Aorta (tissue), 5 donors: ENCODE measurements around the gene SLC6A6. TPM values are rescaled to one million over a fixed set of nuclear protein-coding genes. Genes with fewer than 3 reads are reported as not detected.
"Not testable (repeated sequence)": the region's sequence is repeated elsewhere in the genome, so short reads cannot be mapped to it uniquely, and the experiment has no call there.

ENCODE experiments used
- ATAC-seq: fragments of 200-7000 bp; cut with Tn5 transposase; one replicate; pipeline ENCODE4 v1.9.1; 2022; ENCODE audit warnings: moderate library complexity; ENCODE audit not compliant: low FRiP score
- DNase-seq, 2 donors: peaks; one replicate each; pipeline ENCODE4 v3.0.0-alpha.2; 2020
- H3K27ac ChIP-seq, 2 donors: one replicate each; pipeline ENCODE4 v1.5.1; 2013; ENCODE audit warnings: low read length in 2 of 2, mild to moderate bottlenecking in 2 of 2, moderate library complexity in 2 of 2, control low read depth in 1 of 2, inconsistent platforms in 1 of 2, low read depth in 1 of 2
- H3K27me3 ChIP-seq, 2 donors: one replicate each; pipeline ENCODE4 v1.6.1; 2013; ENCODE audit warnings: control low read depth in 1 of 2, low read length in 1 of 2, mild to moderate bottlenecking in 1 of 2, moderate library complexity in 1 of 2; ENCODE audit not compliant: insufficient read depth in 2 of 2, control insufficient read depth in 1 of 2
- H3K36me3 ChIP-seq, 2 donors: one replicate each; pipeline ENCODE4 v1.6.1; 2013; ENCODE audit warnings: control low read depth in 1 of 2, low read length in 1 of 2, mild to moderate bottlenecking in 1 of 2; ENCODE audit not compliant: insufficient read depth in 2 of 2, control insufficient read depth in 1 of 2
- H3K4me1 ChIP-seq, 2 donors: one replicate each; pipeline ENCODE4 v1.6.1; 2013; ENCODE audit warnings: low read length in 2 of 2, control low read depth in 1 of 2, mild to moderate bottlenecking in 1 of 2, moderate library complexity in 1 of 2; ENCODE audit not compliant: insufficient read depth in 2 of 2, control insufficient read depth in 1 of 2
- H3K4me3 ChIP-seq, 2 donors: one replicate each; pipeline ENCODE4 v1.5.1; 2013; ENCODE audit warnings: low read length in 2 of 2, control low read depth in 1 of 2, mild to moderate bottlenecking in 1 of 2
- H3K9me3 ChIP-seq: one replicate; pipeline ENCODE4 v1.6.1; 2013; ENCODE audit warnings: mild to moderate bottlenecking, low read length; ENCODE audit not compliant: control insufficient read depth
- WGBS, 2 donors: extraction: QIAGEN DNeasy Blood & Tissue Kit; methylation state at CpG; one replicate each; pipeline ENCODE4 v1.1.7; 2013; 5-methylcytosine and 5-hydroxymethylcytosine counted together
- intact Hi-C, 2 donors: fragments of 100-400 bp; cut with DNase I; formaldehyde crosslinking; loops; one replicate each; pipeline versions ENCODE4 v1.14.2 to v1.15.0; 2022
- polyA plus RNA-seq, 2 donors: library from polyadenylated mRNA; stranded (reverse); fragments of 200-250 nt; gene quantifications; one replicate each; pipeline ENCODE4 v1.2.3, GENCODE V29; 2013
- total RNA-seq, 2 donors: library from RNA; stranded (reverse); fragmentation: NEBNext Ultra II Directional; extraction: Animal tissue kit (Norgen Biotek cat#: 25700); gene quantifications; one replicate each; pipeline ENCODE4 v1.2.1, GENCODE V29; 2021
- donor health status: healthy with polysubstance abuse.
- donor health status: Bipolar disorder and iron deficiency.
- donor health status: DM: no; HTN: no; CAD: no.
- donor health status: DM: no; HTN: no; CAD: no.
- donor health status: DM: yes; HTN: yes; CAD: no.

Gene SLC6A6
- total and polyA plus RNA-seq, 4 donors: 5.3 to 62.2 (median 21.3) TPM

- intact Hi-C loops: loop anchor here in 1 of 2 donors (2.0 kb wide), 1 partner anchor 30 kb away; the partner anchor contains the start of gene SLC6A6
- Histone ChIP-seq H3K4me1 (no peaks in the 10 kb centered on the region), H3K9me3 (no peaks in the 10 kb centered on the region), H3K27me3 (no peaks in the 10 kb centered on the region), H3K4me3 (no peak overlapping the region), H3K27ac (no peak overlapping the region), H3K36me3 (no peaks in the 10 kb centered on the region)
- no peak for ATAC-seq
- DNase-seq: no peak
- WGBS, 2 donors: 94 to 95% methylated on average over 8 of the region's 8 CpGs
These were observed 30.7 kb downstream of the SLC6A6 start for GRCh38 chr3:14433106-14433505.

DNA sequence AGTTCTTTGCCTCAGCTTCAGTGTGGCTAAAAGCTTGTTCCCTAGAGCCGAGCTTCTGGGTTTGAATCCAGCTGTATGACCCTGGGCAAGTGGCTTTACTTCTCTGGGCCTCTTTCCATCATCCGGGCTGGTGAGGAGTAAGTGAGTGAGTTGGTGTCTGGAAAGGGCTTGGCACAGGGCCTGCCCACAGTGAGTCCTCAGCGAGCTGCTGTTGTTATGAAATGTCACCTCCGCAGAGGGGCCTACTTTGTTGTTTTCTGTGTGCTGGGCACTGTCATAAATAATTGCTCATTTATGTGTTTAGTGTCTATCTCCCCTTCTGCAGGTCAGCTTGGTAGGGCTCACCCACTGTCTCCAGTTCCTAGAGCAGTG lies 31.7 kb downstream of the SLC6A6 start:
- intact Hi-C loops: loop anchor here in 1 of 2 donors (2.0 kb wide), 1 partner anchor 19 kb away; no protein-coding TSS in a partner anchor
- H3K4me1 ChIP-seq: no peaks in the 10 kb centered on the region
- 75 to 84% methylated on average over 4 of the region's 4 CpGs for WGBS, 2 donors
- no peaks in the 10 kb centered on the region for H3K9me3 ChIP-seq
- no peaks in the 10 kb centered on the region for H3K27me3 ChIP-seq
- no peak overlapping the region for H3K4me3 ChIP-seq
- DNase-seq: no peak
- no peak overlapping the region for H3K27ac ChIP-seq
- ATAC-seq: no peak
- no peaks in the 10 kb centered on the region for H3K36me3 ChIP-seq

GRCh38 chr3:14434498-14435151 lies 32.2 kb downstream of the SLC6A6 start:
- WGBS, 2 donors: 34 to 38% methylated on average over 12 of the region's 12 CpGs
- Histone ChIP-seq H3K27ac (no peak overlapping the region), H3K4me1 (no peaks in the 10 kb centered on the region), H3K9me3 (no peaks in the 10 kb centered on the region), H3K27me3 (no peaks in the 10 kb centered on the region), H3K4me3 (no peak overlapping the region), H3K36me3 (no peaks in the 10 kb centered on the region)
- intact Hi-C loops: loop anchor here in 1 of 2 donors (2.0 kb wide), 1 partner anchor 18 kb away; no protein-coding TSS in a partner anchor
- no peak for ATAC-seq
- DNase-seq: peak in 1 of 2 donors; percentile 70

DNA sequence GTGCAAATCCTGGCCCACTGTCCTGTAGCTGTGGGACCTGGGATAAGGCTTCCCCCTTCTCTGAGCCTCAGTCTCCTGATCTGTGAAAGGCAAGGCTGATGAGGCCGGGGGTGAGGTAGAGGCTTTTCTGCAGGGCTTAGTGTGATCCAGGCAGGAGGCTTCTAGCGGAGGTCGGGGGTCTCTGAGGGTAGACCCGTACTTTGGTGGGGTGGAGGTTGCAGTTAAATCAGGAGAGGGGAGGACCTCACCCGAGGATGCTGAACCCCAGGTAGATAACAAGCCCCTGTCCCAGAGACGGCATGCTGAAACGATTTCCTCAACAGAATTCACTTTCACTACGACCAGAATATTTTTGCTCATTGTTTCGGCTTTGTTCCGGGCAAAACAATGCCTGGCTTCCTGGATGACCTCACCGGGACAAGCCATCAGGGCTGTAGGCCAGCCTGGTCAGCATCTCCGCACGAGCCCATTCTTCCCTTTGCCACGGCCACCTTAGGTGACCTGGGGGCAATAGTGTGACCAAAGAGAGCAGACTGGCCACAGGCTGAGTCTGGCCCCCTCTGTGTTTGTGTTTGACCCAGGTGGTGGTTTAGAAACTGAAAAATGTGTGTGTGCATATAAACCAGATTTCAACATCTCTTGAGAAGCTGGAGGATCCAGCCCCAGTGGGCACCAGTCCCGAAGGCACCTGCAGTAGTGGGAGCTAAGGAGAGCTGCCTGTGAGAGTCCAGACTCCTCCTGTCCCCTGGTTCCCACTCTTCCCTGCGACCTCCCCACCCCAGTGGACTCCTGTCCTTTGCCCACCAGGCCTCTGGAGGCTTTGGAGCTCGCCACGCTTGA lies 33.0 kb downstream of the SLC6A6 start:
- H3K4me1 ChIP-seq: no peaks in the 10 kb centered on the region
- no peak overlapping the region for H3K4me3 ChIP-seq
- intact Hi-C loops: loop anchor here in 1 of 2 donors (2.0 kb wide), 1 partner anchor 17 kb away; no protein-coding TSS in a partner anchor
- 68 to 76% methylated on average over 18 of the region's 18 CpGs for WGBS, 2 donors
- ATAC-seq (no peak), DNase-seq (no peak)
- no peaks in the 10 kb centered on the region for H3K36me3 ChIP-seq
- H3K27ac ChIP-seq: no peak overlapping the region
- H3K27me3 ChIP-seq: no peaks in the 10 kb centered on the region
- no peaks in the 10 kb centered on the region for H3K9me3 ChIP-seq

- no peak for DNase-seq
- no peak overlapping the region for H3K4me3 ChIP-seq
- H3K4me1 ChIP-seq: no peaks in the 10 kb centered on the region
- no peak for ATAC-seq
- intact Hi-C loops: no loop called here
- H3K27ac ChIP-seq: no peak overlapping the region
- no peaks in the 10 kb centered on the region for H3K27me3 ChIP-seq
- no peaks in the 10 kb centered on the region for H3K9me3 ChIP-seq
- no peaks in the 10 kb centered on the region for H3K36me3 ChIP-seq
These were observed 34.5 kb downstream of the SLC6A6 start for GRCh38 chr3:14436954-14437281.

DNA sequence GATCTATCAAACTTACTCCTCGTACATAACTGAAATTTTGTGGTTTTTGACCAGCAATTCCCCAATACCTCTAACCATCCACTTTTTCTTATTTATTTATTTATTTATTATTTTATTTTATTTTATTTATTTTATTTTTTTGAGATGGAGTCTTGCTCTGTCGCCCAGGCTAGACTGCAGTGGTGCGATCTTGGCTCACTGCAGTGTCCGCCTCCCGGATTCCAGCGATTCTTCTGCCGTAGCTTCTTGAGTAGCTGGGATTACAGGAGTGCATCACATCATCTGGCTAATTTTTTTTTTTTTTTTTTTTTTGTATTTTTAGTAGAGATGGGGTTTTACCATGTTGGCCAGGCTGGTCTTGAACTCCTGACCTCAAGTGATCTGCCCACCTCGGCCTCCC lies 35.3 kb downstream of the SLC6A6 start:
- H3K36me3 ChIP-seq, H3K9me3 ChIP-seq, intact Hi-C loops, H3K4me1 ChIP-seq, H3K27ac ChIP-seq, ATAC-seq, DNase-seq, H3K27me3 ChIP-seq, H3K4me3 ChIP-seq: not testable (repeated sequence)
- 85 to 88% methylated on average over 7 to 8 of the region's 8 CpGs for WGBS, 2 donors

- 96% methylated on average over 3 of the region's 3 CpGs for WGBS, 2 donors
- H3K36me3 ChIP-seq: no peaks in the 10 kb centered on the region
- H3K9me3 ChIP-seq: no peaks in the 10 kb centered on the region
- H3K27me3 ChIP-seq: no peaks in the 10 kb centered on the region
- intact Hi-C loops: no loop called here
- H3K4me3 ChIP-seq: no peak overlapping the region
- ATAC-seq (no peak), DNase-seq (no peak)
- no peaks in the 10 kb centered on the region for H3K4me1 ChIP-seq
- no peak overlapping the region for H3K27ac ChIP-seq
These were observed 35.9 kb downstream of the SLC6A6 start for GRCh38 chr3:14438262-14438661.

DNA sequence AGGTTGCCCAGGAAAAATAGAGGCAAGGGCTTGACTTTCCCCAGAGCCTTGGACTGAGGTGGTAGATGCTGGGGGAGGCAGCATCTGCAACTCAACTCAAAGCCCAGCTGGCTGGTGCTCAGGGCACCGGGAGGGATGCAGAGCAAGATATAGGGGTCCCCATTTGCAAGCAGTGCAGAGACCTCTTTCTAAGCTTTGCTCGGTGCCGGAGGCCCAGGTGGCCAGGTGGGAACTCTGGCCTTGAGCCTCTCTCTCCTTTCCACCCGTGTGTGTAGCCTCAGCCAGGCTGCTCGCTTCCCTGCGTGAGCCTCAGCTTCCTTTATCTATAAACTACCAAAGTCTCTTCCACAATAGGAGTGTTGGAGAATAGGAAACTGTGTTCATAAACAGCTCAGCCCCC lies 36.5 kb downstream of the SLC6A6 start:
- no peak for ATAC-seq
- no peak for DNase-seq
- no peaks in the 10 kb centered on the region for H3K4me1 ChIP-seq

More for the DNA sequence above, 36.5 kb downstream of the SLC6A6 start:
- WGBS, 2 donors: 69 to 78% methylated on average over 6 of the region's 6 CpGs
- no peaks in the 10 kb centered on the region for H3K36me3 ChIP-seq
- H3K4me3 ChIP-seq: no peak overlapping the region
- H3K27me3 ChIP-seq: no peaks in the 10 kb centered on the region
- intact Hi-C loops: no loop called here
- H3K27ac ChIP-seq: no peak overlapping the region
- H3K9me3 ChIP-seq: no peaks in the 10 kb centered on the region
